ENCODE results near the gene NUTM2G. TPM values are rescaled to one million over a fixed set of nuclear protein-coding genes. Genes with fewer than 3 reads are reported as not detected.
"Not testable (repeated sequence)": the region's sequence is repeated elsewhere in the genome, so short reads cannot be mapped to it uniquely, and the experiment has no call there.

The NUTM2G gene
- total RNA-seq, 2 experiments from 2014 or later = 0.13 TPM; not detected in 1

DNA sequence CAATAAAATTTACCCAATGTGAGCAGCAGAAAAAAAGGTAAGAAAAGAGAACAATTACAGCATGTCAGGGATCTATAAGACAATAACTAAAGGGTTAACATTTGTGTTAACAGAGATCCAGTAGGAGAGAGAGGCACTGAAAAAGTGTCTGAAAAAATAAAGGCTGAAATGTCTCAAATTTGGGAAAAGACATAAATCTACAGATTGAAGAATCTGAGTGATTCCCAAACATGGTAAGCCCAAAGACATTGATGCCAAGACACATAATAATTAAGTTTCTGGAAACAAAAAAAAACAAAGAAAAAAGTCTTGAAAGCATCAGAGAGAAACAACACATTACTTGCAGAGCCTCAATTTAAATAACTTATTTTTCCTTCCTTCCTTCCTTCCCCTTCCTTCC, 43.2 kb upstream of the NUTM2G start:
- no peak overlapping the region for H3K27ac ChIP-seq (ENCODE audit: low read depth, low read length, poor library complexity, severe bottlenecking)
- H3K4me3 ChIP-seq (ENCODE audit: low read depth, low read length, poor library complexity, severe bottlenecking) = no peak overlapping the region
- H3K9me2 ChIP-seq (ENCODE audit: insufficient read depth, low read length) = no peaks in the 10 kb centered on the region
- ChIA-PET CTCF (ENCODE audit: unreplicated experiment) (no interaction called here), POLR2A (no interaction called here)
- H3K79me2 ChIP-seq (ENCODE audit: insufficient read depth, low read depth, low read length) = no peaks in the 10 kb centered on the region
- H3K36me3 ChIP-seq (ENCODE audit: insufficient read depth, low read length) = 0 out of 2 replicates have a peak, but pooled peaks cover 2% of the 10 kb centered on the region
- no peaks in the 10 kb centered on the region for H3K4me1 ChIP-seq (ENCODE audit: insufficient read depth, low read length, poor library complexity, severe bottlenecking)
- TF ChIP-seq EZH2phosphoT487 (IDR thresholded peaks at IDR 0.05; ENCODE audit: borderline replicate concordance, low read depth, low read length) (no peak), CTCF (conservative IDR thresholded peaks at IDR 0.05; ENCODE audit: low read length) (no peak)
- H2AFZ ChIP-seq (ENCODE audit: low read length) = no peak overlapping the region
- no TSS peak for BruUV-seq (replicated peaks)
- H3K9me3 ChIP-seq (ENCODE audit: low read length) = no peaks in the 10 kb centered on the region
- no peak for DNase-seq (ENCODE audit: low spot score)
- H4K20me1 ChIP-seq (ENCODE audit: insufficient read depth, low read length) = no peaks in the 10 kb centered on the region
- intact Hi-C loops (cut with micrococcal nuclease; ENCODE audit: unreplicated experiment) = no loop called here
- H3K4me2 ChIP-seq (ENCODE audit: low read length) = no peak overlapping the region

- Histone ChIP-seq H3K9me3 (ENCODE audit: low read length) (no peaks in the 10 kb centered on the region), H3K27ac (ENCODE audit: low read depth, low read length, poor library complexity, severe bottlenecking) (no peak overlapping the region), H3K79me2 (ENCODE audit: insufficient read depth, low read depth, low read length) (no peaks in the 10 kb centered on the region), H3K9me2 (ENCODE audit: insufficient read depth, low read length) (no peaks in the 10 kb centered on the region), H3K4me2 (ENCODE audit: low read length) (no peak overlapping the region), H2AFZ (ENCODE audit: low read length) (no peak overlapping the region), H3K36me3 (ENCODE audit: insufficient read depth, low read length) (peaks cover 17% of the 10 kb centered on the region), H3K4me1 (ENCODE audit: insufficient read depth, low read length, poor library complexity, severe bottlenecking) (no peaks in the 10 kb centered on the region), H3K4me3 (ENCODE audit: low read depth, low read length, poor library complexity, severe bottlenecking) (no peak overlapping the region), H4K20me1 (ENCODE audit: insufficient read depth, low read length) (no peaks in the 10 kb centered on the region)
- CTCF ChIA-PET (ENCODE audit: unreplicated experiment) = no interaction called here
- POLR2A ChIA-PET = no interaction called here
- no TSS peak for BruUV-seq (replicated peaks)
- no peak for DNase-seq (ENCODE audit: low spot score)
- intact Hi-C loops (cut with micrococcal nuclease; ENCODE audit: unreplicated experiment) = no loop called here
- TF ChIP-seq CTCF (conservative IDR thresholded peaks at IDR 0.05; ENCODE audit: low read length) (no peak), EZH2phosphoT487 (IDR thresholded peaks at IDR 0.05; ENCODE audit: borderline replicate concordance, low read depth, low read length) (no peak)
Observed at GRCh38 chr9:96888591-96888990, 40.1 kb upstream of the NUTM2G start.

DNA sequence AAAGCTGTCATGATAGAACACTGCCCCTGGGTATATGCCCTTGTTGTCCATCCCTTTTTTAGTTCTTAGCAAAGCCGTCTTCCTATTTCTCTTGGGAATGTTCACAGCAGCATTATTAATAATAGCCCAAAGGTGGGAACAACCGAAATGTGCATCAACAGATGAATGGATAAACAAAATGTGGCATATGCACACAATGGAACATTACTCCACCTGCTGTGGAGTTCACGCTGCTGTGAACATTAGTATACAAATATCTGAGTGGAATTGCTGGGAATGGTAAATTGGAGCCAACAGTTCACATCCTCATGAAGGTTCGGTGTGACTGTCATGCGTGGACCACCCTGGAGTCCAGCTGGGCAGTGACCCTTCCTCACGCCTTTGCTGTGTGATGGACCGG, 36.5 kb upstream of the NUTM2G start:
- no peaks in the 10 kb centered on the region for H3K9me2 ChIP-seq (ENCODE audit: insufficient read depth, low read length)
- intact Hi-C loops (cut with micrococcal nuclease; ENCODE audit: unreplicated experiment) = no loop called here
- no peak overlapping the region for H3K27ac ChIP-seq (ENCODE audit: low read depth, low read length, poor library complexity, severe bottlenecking)

DNA sequence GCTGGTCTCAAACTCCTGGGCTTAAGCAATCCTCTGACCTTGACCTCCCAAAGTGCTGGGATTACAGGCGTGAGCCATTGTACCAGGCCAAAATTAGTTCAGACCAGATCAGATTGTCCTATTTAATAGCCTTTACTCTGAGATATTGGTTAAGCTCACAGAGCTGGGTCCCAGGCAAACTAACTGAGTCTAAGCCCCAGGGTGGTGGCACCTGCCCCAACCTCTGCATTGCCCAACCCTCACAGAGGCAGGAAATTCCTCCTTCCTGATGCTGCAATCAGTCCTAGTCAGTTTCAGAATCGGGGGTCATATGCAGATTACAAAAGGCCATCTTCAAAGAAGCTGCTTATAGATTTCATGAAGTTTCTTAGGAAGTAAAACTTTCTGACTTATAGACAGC, 28.6 kb upstream of the NUTM2G start:
- POLR2A ChIA-PET; H4K20me1 ChIP-seq (ENCODE audit: insufficient read depth, low read length); H3K4me1 ChIP-seq (ENCODE audit: insufficient read depth, low read length, poor library complexity, severe bottlenecking); H3K9me3 ChIP-seq (ENCODE audit: low read length); H3K9me2 ChIP-seq (ENCODE audit: insufficient read depth, low read length); BruUV-seq (replicated peaks); H3K27ac ChIP-seq (ENCODE audit: low read depth, low read length, poor library complexity, severe bottlenecking); H3K4me3 ChIP-seq (ENCODE audit: low read depth, low read length, poor library complexity, severe bottlenecking); H3K4me2 ChIP-seq (ENCODE audit: low read length); DNase-seq (ENCODE audit: low spot score); intact Hi-C loops (cut with micrococcal nuclease; ENCODE audit: unreplicated experiment); H3K79me2 ChIP-seq (ENCODE audit: insufficient read depth, low read depth, low read length); H2AFZ ChIP-seq (ENCODE audit: low read length); CTCF ChIA-PET (ENCODE audit: unreplicated experiment): not testable (repeated sequence)
- H3K36me3 ChIP-seq (ENCODE audit: insufficient read depth, low read length) = peaks cover 16% of the 10 kb centered on the region

More for the DNA sequence above, 36.5 kb upstream of the NUTM2G start:
- Histone ChIP-seq H3K79me2 (ENCODE audit: insufficient read depth, low read depth, low read length) (no peaks in the 10 kb centered on the region), H3K4me3 (ENCODE audit: low read depth, low read length, poor library complexity, severe bottlenecking) (no peak overlapping the region), H3K4me1 (ENCODE audit: insufficient read depth, low read length, poor library complexity, severe bottlenecking) (no peaks in the 10 kb centered on the region), H3K36me3 (ENCODE audit: insufficient read depth, low read length) (peaks cover 42% of the 10 kb centered on the region), H3K9me3 (ENCODE audit: low read length) (no peaks in the 10 kb centered on the region), H4K20me1 (ENCODE audit: insufficient read depth, low read length) (no peaks in the 10 kb centered on the region), H3K4me2 (ENCODE audit: low read length) (no peak overlapping the region), H2AFZ (ENCODE audit: low read length) (no peak overlapping the region)
- no TSS peak for BruUV-seq (replicated peaks)
- TF ChIP-seq CTCF (conservative IDR thresholded peaks at IDR 0.05; ENCODE audit: low read length) = no peak
- TF ChIP-seq EZH2phosphoT487 (IDR thresholded peaks at IDR 0.05; ENCODE audit: borderline replicate concordance, low read depth, low read length) = no peak
- CTCF ChIA-PET (ENCODE audit: unreplicated experiment) = no interaction called here
- POLR2A ChIA-PET = no interaction called here
- no peak for DNase-seq (ENCODE audit: low spot score)
